IPS-15b (cell line): ENCODE measurements around the gene FGF23.

Experiments used
- H3K27me3 ChIP-seq: one replicate; pipeline ENCODE4 v1.6.1; 2013; ENCODE audit warnings: low read length; ENCODE audit not compliant: control insufficient read depth, insufficient read depth
- H3K36me3 ChIP-seq: one replicate; pipeline ENCODE4 v1.6.1; 2013; ENCODE audit warnings: low read length; ENCODE audit not compliant: control insufficient read depth, insufficient read depth
- H3K4me1 ChIP-seq: one replicate; pipeline ENCODE4 v1.6.1; 2013; ENCODE audit warnings: mild to moderate bottlenecking, low read length; ENCODE audit not compliant: control insufficient read depth, insufficient read depth
- H3K4me3 ChIP-seq: one replicate; pipeline ENCODE4 v1.5.1; 2013; ENCODE audit warnings: low read depth, low read length
- H3K9ac ChIP-seq: one replicate; pipeline ENCODE4 v1.6.1; 2013; ENCODE audit warnings: low read depth, mild to moderate bottlenecking, low read length
- H3K9me3 ChIP-seq: one replicate; pipeline ENCODE4 v1.6.1; 2013; ENCODE audit warnings: mild to moderate bottlenecking, low read length; ENCODE audit not compliant: control insufficient read depth, insufficient read depth

The FGF23 gene

GRCh38 chr12:4331221-4331620, 48.3 kb downstream of the FGF23 start:
- H3K9ac ChIP-seq = no peak overlapping the region
- no peak overlapping the region for H3K4me3 ChIP-seq
- H3K36me3 ChIP-seq = peaks cover 13% of the 10 kb centered on the region
- H3K9me3 ChIP-seq = no peaks in the 10 kb centered on the region
- no peaks in the 10 kb centered on the region for H3K27me3 ChIP-seq
- no peaks in the 10 kb centered on the region for H3K4me1 ChIP-seq

GRCh38 chr12:4330203-4330602, 49.3 kb downstream of the FGF23 start:
- H3K4me3 ChIP-seq = no peak overlapping the region
- H3K4me1 ChIP-seq = no peaks in the 10 kb centered on the region
- H3K9me3 ChIP-seq = no peaks in the 10 kb centered on the region
- no peak overlapping the region for H3K9ac ChIP-seq
- no peaks in the 10 kb centered on the region for H3K27me3 ChIP-seq
- peaks cover 7% of the 10 kb centered on the region for H3K36me3 ChIP-seq

- H3K36me3 ChIP-seq = peaks cover 3% of the 10 kb centered on the region
- no peaks in the 10 kb centered on the region for H3K4me1 ChIP-seq
- no peaks in the 10 kb centered on the region for H3K27me3 ChIP-seq
Measured at GRCh38 chr12:4327293-4327692, 52.2 kb downstream of the FGF23 start.

GRCh38 chr12:4325966-4326365, 53.5 kb downstream of the FGF23 start:
- Histone ChIP-seq H3K9me3 (no peaks in the 10 kb centered on the region), H3K36me3 (peaks cover 2% of the 10 kb centered on the region), H3K4me1 (no peaks in the 10 kb centered on the region), H3K27me3 (no peaks in the 10 kb centered on the region), H3K4me3 (no peak overlapping the region), H3K9ac (no peak overlapping the region)

More at GRCh38 chr12:4327293-4327692, 52.2 kb downstream of the FGF23 start:
- Histone ChIP-seq H3K4me3 (no peak overlapping the region), H3K9me3 (no peaks in the 10 kb centered on the region), H3K9ac (no peak overlapping the region)

- Histone ChIP-seq H3K4me1 (no peaks in the 10 kb centered on the region), H3K36me3 (peaks cover 2% of the 10 kb centered on the region), H3K4me3 (no peak overlapping the region), H3K9ac (no peak overlapping the region), H3K27me3 (peaks cover 4% of the 10 kb centered on the region), H3K9me3 (no peaks in the 10 kb centered on the region)
Measured at GRCh38 chr12:4324366-4324765, 55.1 kb downstream of the FGF23 start.

- H3K9ac ChIP-seq = no peak overlapping the region
- H3K9me3 ChIP-seq = no peaks in the 10 kb centered on the region
- H3K36me3 ChIP-seq = peaks cover 2% of the 10 kb centered on the region
- H3K4me1 ChIP-seq = no peaks in the 10 kb centered on the region
- peaks cover 11% of the 10 kb centered on the region for H3K27me3 ChIP-seq
- H3K4me3 ChIP-seq = no peak overlapping the region
Measured at GRCh38 chr12:4323396-4323795, 56.1 kb downstream of the FGF23 start.

- Histone ChIP-seq H3K36me3 (peaks cover 2% of the 10 kb centered on the region), H3K27me3 (peaks cover 13% of the 10 kb centered on the region), H3K4me1 (no peaks in the 10 kb centered on the region), H3K4me3 (no peak overlapping the region), H3K9me3 (no peaks in the 10 kb centered on the region), H3K9ac (no peak overlapping the region)
Measured at GRCh38 chr12:4322726-4323125, 56.8 kb downstream of the FGF23 start.

- Histone ChIP-seq H3K4me1 (no peaks in the 10 kb centered on the region), H3K36me3 (peaks cover 2% of the 10 kb centered on the region), H3K9me3 (no peaks in the 10 kb centered on the region), H3K27me3 (peaks cover 13% of the 10 kb centered on the region), H3K4me3 (peak within 1 kb of the TSS; percentile 92), H3K9ac (peak within 1 kb of the TSS; percentile 90)
Measured at GRCh38 chr12:4320853-4321701, 58.4 kb downstream of the FGF23 start, which contains the start of gene TIGAR. Gene TIGAR, plus strand, starts transcription at chr12:4321213. Its CDS starts 59 bp downstream, at chr12:4321272.

- H3K9ac ChIP-seq = peak overlapping the region; percentile 67
- no peaks in the 10 kb centered on the region for H3K9me3 ChIP-seq
- peaks cover 13% of the 10 kb centered on the region for H3K27me3 ChIP-seq
Measured at GRCh38 chr12:4320497-4320852, 59.0 kb downstream of the FGF23 start.

More at GRCh38 chr12:4320497-4320852, 59.0 kb downstream of the FGF23 start:
- peak overlapping the region; percentile 92 for H3K4me3 ChIP-seq
- peaks cover 2% of the 10 kb centered on the region for H3K36me3 ChIP-seq
- H3K4me1 ChIP-seq = no peaks in the 10 kb centered on the region
